H1 (cell line): ENCODE results near the gene HDGFL3. TPM values are rescaled to one million over a fixed set of nuclear protein-coding genes. Genes with fewer than 3 reads are reported as not detected.

Experiments used
- POU5F1 ChIP-seq: IDR thresholded peaks from 2 replicates; pipeline ENCODE4 v1.6.1; 2011; ENCODE audit warnings: low read depth, mild to moderate bottlenecking, low read length, moderate library complexity
- TAF7 ChIP-seq: optimal IDR thresholded peaks from 2 replicates; pipeline ENCODE3; 2011; ENCODE audit warnings: low read depth, mild to moderate bottlenecking, inconsistent platforms, low read length, moderate library complexity, borderline replicate concordance
- polyA plus RNA-seq, 7 experiments: library from polyadenylated mRNA; depleted of rRNA in 3 of 7; stranded (reverse) in 5 of 7; unstranded in 2 of 7; fragments of >200 nt in 5 of 7; fragments of 200-250 nt in 2 of 7; gene quantifications; 1 replicate in 5 of 7; 2 replicates in 1 of 7; 4 replicates in 1 of 7; pipeline versions ENCODE4 v1.2.1 to v1.2.3, GENCODE V29; 2011 to 2013; ENCODE audit warnings: missing spikeins in 2 of 7, mixed read lengths in 2 of 7
- total RNA-seq: library from RNA; stranded (reverse); fragmentation: NEBNext Ultra II Directional; extraction: Animal tissue kit (Norgen Biotek cat#: 25700); gene quantifications from 2 replicates; pipeline ENCODE4 v1.2.1, GENCODE V29; 2021

HDGFL3 gene
- total and polyA plus RNA-seq, 2 of the 8 experiments (the other 6 are each of a cell fraction or from before 2014, with no cell fraction given), result 14.1 to 149 TPM

DNA sequence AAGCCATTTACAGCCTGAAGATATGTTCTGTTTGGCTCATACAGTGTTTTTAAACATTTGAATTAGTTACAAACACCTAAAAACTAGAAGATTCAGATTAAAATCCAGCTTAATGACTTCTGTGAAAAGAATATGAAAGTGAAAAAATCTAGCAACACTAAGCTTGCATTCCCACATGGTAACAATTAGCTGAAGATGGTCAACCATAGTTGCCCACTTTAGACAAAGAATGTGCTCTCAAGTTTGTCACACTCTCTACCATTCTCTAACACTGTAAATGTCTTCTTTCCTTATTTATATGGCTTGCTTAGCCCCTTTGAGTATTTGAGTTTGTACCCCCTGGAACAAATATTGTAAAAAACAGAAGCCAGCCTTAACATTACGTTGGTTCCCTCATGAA lies 32.7 kb downstream of the HDGFL3 start (continued):
- TF ChIP-seq POU5F1 (no peak), TAF7 (no peak)
